Fibroblast of skin of left biceps (primary cell): ENCODE results near the gene CHD6.

Source experiments
- DNase-seq, 2 experiments: peaks; one replicate each; pipeline ENCODE4 v3.0.0-alpha.2; 2013; ENCODE audit warnings: low read depth in 2 of 2

The CHD6 gene, protein sequence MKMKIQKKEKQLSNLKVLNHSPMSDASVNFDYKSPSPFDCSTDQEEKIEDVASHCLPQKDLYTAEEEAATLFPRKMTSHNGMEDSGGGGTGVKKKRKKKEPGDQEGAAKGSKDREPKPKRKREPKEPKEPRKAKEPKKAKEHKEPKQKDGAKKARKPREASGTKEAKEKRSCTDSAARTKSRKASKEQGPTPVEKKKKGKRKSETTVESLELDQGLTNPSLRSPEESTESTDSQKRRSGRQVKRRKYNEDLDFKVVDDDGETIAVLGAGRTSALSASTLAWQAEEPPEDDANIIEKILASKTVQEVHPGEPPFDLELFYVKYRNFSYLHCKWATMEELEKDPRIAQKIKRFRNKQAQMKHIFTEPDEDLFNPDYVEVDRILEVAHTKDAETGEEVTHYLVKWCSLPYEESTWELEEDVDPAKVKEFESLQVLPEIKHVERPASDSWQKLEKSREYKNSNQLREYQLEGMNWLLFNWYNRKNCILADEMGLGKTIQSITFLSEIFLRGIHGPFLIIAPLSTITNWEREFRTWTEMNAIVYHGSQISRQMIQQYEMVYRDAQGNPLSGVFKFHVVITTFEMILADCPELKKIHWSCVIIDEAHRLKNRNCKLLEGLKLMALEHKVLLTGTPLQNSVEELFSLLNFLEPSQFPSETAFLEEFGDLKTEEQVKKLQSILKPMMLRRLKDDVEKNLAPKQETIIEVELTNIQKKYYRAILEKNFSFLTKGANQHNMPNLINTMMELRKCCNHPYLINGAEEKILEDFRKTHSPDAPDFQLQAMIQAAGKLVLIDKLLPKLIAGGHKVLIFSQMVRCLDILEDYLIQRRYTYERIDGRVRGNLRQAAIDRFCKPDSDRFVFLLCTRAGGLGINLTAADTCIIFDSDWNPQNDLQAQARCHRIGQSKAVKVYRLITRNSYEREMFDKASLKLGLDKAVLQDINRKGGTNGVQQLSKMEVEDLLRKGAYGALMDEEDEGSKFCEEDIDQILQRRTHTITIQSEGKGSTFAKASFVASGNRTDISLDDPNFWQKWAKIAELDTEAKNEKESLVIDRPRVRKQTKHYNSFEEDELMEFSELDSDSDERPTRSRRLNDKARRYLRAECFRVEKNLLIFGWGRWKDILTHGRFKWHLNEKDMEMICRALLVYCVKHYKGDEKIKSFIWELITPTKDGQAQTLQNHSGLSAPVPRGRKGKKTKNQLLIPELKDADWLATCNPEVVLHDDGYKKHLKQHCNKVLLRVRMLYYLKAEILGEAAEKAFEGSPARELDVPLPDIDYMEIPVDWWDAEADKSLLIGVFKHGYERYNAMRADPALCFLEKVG (N-terminal part only)

DNA sequence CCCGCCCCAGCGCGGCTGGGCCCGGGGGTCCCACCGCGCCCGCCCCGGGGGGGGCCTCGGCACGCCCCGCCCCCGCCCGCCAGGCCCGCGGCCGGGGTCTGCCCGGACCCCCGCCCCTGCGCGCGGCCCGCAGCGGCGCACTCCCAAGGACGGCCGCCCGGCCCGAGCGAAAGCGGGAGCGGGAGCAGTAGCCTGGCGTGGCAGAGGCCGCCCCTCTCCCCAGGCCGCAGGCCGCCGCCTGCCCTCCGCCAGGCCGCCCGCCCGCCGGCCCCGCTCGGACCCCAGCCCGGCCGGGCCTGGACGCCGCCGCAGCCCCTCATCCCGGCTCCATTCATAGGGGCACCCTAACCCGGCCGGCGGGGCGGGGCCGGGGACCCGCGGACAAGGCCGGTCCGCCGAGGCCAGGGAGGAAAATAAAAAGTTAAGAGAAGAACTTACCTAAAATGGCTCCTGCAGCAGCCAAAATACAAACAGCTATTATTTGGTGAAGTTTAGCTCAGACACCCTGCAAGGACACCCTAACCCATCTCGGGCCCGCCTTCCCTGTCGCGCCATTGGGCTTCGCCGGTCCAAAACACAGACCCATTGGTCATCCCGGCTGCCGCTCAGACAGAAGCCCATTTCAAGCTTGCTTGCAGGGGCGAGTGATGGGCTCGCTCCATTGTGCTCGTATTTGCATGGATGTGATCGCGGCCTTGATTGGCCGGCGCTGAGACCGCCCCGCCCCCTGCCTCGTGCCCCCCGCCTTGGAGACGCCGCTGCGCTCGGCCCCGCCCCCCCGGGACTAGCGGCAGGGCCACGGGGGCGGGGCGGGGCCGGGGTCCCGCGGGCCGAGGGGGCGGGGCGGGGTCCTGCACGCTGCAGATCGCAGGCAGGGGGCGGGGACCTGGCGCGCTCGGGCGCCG is at the start of gene CHD6:
Gene CHD6 (minus strand): TSS at position 476 of the 905 bp plus-strand sequence. CDS start 67,040 bp downstream, outside the sequence.
- DNase-seq: peak; percentile 99

DNA sequence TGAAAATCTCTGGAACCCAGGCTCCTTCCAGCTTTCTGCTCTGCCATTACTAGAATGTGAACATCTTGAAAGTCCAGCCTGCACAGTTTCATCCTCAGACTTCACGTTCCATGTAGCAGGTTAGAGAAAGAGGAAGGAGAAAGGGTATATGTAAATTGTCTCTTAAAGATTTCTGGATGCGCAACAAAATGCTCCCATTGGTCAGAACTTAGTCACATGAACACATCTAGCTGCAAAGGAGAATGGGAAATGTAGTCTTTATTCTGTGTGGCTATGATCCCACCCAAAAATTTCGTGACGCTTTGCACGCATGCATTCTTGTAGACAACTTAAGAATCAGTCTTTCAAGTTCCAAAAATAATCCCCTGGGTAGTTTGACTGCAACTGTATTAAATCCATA is 46.4 kb upstream of the CHD6 start:
- no peak for DNase-seq

DNA sequence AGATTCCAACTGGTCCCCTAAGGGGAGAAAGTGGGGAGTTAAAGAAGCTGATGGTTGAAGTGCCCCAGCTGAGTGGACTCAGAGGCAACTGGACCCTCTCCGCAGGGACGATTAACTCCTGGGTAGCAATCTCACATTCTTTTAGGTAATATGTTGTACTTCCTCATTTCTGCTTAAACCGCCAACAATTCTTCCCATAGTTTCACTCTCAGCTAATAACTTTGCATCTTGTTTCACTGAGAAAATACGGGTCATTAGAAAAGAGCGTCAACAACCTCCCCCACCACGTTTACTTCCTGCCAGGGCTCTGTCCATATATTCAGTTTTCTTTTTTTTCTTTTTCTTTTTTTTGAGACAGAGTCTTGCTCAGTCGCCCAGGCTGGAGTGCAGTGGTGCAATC is 39.5 kb upstream of the CHD6 start:
- DNase-seq: no peak

DNA sequence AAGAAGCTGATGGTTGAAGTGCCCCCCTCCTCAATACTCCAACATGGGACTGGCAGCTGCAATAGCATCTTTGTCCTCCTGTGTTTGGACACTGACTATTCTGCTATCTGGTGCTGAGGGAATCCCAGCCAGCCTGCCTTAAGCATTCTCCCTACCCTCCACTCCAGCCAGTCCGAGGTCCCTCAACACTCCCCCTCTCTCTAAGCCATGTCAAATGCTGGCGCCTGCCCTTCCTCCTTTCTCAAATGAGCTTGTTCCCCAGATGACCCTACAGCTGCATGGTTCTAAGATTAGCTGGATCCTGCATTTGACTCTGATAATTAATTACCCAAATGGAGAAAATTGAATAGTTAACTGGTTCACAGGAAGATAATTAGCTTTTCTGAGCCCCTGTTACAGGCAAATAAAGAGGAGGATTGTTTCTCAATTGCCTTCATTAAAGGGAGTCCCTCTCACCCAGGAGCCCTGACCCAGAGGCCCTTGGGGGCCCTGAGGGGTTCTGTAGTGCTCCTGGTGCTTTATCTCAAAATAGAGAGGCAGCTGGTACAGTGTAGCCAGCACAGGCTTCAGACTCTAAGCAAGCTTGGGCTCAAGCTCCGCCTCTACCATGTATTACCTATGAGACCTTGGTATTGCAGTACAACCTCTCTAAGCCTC is 37.9 kb upstream of the CHD6 start:
- no peak for DNase-seq

DNA sequence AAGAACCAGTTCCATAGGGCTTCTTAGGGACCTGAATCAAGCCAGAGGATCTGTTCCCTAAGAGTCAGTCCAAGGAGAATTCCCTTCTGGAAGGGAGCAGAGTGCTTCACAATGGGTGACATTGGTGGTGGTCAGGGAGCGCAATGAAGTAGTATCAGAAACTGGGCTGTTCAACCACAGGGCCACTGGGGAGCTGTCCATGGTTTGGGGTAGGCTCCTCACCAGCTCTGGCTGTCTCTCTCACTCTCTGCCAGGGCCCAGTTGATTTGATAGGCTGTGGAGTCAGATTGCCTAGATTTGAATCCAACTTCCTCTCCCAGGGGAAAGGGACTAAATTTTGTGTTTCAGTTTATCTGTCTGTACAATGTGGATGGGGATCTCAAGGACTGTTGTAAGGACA is 36.7 kb upstream of the CHD6 start:
- DNase-seq: no peak

DNA sequence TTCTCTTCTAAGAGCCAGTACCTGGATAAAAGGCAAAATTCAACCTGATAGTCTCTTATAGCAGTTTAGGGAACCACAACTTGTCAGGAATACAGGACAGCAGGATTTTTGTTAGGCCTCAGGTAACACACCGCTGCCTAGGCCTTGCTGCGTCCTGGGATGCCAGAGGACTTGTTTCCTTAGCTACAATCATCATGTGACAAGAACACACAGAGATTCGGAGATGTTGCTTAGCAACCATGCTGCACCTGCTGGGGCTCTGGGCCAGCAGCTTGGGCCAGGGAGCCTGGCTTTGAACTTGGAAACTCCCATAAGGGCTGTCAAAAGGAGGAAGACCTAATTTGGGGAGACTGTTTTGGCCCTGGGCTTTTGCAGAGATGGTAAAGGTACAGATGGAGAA is 36.1 kb upstream of the CHD6 start:
- no peak for DNase-seq

DNA sequence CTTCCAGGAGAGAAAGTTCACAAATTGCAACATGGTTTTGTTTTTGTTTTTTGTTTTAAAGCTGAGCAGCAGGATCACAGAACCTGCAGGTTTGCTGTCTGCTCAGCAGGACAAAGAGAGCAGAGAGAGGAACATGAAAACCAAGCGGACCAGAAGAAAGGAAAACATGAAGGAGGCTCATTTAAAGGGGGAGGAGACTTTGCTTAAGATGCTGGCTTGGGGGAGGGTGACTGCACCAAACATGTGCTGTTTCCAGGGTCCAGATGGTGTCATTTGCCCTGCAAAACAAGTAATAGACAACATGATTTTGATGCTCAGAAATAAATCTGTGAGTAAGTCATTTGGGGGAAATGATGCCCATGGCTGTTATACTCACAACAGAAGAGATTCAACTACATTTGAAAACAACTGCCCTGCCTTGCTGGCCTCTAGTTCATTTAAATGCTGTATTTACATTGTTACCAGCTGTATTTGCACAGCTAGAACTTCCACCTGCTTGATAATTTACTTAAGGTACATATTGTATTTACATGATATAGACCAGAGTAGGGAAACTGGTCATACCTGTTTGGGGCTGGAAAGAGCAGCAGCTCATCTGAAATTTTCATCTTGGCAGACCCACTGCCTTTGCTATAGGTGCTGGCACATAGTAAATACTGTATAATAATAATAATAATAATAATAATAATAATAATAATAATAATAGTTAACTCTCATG is 32.2 kb upstream of the CHD6 start:
- DNase-seq: no peak

DNA sequence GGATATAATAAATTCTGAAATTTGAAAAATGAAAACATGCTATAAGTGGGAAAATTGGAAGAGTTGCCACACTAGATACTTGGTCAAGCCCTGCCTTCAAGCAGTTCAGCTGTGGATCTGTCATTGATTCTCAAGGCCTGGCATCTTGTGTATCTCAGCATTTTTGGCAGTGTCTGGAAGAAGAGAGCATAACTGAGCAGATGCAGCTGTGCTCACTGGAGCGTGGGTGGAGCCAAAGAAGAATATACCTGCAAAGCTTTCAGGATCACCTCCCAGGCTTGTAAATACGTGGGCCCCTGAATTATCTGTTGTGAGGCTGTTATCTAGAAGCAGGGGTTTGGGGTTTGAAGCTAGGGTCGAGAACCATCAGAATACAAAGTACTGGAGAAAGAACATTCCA is 31.3 kb upstream of the CHD6 start:
- DNase-seq: no peak

DNA sequence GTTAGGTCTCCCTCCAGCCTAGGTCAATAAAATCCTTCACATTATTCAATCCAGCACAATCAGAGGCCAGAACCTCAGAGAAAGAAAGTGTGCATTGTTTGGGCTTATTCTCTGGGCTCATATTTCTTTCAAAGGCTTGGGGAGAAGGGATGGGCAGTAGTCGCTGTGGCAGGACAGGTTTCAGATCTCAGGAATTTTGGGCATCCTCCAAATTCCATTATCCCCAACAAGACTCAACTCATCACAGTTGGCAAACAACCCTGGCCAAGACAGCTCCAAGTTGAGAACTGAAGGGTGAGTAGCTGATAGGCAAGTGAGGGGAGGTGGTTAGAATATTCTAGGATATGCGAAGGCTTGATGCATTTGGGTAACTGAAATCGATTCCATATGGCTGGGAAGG is 27.2 kb upstream of the CHD6 start:
- DNase-seq: no peak

DNA sequence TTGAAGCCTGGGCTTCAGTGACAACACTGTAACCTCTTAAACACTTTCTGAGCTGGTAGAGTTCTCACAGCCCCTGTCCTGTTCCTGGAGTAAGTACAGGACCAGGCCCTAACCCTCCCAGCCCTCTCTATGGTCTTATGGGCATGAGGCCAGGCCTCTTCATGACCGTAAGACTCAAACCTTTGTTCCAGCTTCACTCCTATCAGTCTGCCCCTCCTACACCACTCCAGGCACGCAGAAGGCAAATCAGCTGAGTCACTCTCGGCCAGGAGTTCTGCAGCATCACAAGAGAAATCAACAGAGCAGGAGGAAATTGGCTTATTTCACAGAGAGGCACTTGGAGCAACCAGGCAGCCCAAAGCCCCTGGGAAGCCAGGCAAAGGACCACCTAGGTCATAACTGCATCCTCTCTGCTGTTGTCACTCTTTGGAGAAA is 25.3 kb upstream of the CHD6 start:
- peak in 1 of 2 experiments; percentile 14 for DNase-seq

DNA sequence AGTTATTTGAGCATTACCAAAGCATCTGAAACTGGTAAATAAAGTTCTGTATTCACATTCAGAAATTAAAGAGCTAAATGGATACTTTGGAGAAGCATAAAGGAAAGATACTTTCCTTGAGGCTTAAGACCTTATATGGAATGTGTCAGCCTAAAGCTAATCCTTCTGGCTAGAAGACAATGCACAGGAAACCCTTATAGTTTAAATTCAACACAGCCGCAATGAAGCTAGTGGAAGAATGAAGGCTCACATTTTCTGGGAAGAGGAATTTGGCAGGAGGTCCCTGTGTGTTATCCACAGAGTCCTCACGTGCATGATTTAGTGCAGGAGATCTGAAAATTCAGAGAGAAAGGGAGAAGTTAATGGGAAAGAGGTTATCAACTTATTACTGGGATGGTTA is 21.5 kb upstream of the CHD6 start:
- DNase-seq: no peak

DNA sequence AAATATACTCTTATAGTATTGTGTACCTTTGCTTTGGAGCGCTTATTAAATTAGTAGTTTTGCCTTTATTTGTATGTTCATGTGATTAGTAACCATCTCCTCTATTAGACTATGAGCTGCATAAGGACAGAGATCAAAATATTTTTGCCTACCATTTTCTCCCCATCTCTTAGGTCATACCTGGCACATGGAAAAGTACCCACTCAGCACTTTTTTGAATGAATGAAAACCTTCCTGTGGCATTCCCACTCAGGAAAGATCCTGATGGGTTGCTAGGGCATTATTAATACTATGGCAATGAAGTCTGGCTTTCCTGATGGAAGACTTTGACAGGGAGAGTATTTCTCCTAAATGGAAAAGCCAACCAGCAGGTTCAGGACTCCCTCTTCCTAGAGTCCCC is 20.3 kb upstream of the CHD6 start:
- DNase-seq: no peak

DNA sequence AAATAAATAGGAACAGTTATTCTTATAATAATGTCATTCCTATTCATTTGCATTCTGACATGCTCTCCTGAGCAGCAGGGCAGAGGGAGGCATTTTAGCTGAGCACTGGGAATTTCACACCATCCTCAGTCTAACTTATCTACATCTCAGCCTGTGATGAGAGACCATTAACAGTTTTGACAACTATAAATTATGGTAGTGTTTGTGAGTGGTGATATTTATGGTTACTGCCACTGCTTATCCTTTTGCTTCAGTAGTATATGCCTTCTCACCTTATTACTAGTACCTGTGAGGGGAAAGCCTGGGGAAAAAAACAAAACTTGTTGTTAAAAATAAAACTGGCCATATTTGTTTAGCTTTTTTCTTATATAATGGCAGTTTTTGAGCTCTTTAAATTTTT is 17.0 kb upstream of the CHD6 start:
- no peak for DNase-seq

DNA sequence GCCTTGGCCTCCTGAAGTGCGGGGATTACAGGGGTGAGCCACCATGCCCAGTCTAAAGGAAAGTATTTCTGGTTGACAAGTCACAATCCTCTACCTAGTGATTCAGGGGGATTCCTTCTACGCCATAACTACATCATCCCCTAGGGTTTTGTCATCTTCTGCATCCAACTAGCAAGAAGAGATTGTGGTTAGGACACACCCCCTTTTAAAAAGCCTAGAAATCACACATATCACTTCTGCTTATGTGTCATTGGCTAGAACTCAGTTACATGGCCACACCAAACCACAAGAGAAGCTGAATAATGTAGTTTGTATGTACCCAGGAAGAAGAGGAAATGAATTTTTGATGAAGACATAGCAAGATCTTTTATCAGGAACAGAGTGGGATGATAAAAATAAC is 14.7 kb upstream of the CHD6 start:
- DNase-seq: peak; percentile 37 to 40

DNA sequence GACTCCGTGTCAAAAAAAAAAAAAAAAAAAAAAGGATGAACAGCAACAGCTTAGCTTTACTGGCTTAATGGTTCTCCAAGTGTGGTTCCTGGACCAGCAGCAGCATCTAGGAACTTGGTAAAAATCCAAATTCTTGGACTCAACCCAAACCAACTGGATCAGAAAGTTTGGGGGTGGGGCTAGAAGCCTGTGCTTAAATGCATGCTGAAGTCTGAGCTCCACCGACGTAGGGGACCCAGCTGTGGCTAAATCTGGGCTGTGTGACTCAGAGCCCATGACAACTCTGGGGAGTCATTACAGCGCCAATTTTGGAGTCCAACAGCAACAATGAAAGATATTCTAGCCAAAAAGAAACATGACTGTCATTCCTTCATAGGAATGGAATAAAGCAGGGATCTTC is 13.6 kb upstream of the CHD6 start:
- DNase-seq: peak; percentile 62 to 75

DNA sequence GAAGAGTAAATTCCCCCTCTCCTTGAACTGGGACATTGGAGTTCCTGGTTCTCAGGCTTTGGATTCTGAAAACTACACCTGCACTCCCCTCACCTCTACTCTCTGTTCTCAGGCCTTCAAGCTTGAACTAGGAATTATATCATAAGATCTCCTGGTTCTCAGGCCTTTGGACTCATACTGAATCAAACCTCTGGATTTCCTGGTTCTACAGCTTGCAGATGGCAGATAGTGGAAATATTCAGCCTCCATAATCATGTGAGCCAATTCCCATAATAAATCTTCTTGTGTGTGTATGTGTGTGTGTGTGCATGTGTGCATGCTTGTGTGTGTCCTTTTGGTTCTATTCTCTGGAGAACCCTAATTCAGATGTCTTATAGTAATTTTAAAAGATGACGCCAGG is 12.7 kb upstream of the CHD6 start:
- no peak for DNase-seq

DNA sequence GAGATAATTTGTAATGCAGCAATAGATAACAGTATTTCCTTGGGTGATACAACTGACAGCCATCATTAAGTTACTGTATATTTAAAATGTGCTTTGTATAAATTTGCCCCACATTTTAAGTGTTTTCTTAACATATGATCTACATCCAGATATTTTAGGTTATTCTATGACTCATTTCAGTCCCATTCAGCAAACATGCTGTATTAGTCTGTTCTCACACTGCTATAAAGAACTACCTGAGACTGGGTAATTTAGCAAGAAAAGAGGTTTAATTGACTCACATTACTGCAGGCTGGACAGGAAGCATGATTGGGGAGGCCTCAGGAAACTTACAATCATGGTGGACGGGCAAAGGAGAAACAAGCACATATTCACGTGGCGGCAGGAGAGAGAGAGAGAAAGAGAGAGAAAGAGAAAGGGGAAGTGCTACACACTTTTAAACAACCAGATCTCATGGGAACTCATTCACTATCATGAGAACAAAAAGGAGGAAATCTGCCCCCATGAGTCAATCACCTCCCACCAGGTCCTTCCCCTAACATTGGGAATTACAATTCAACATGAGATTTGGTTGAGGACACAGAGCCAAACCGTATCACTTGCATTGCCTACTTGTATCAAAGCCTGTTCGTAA is 9.6 kb upstream of the CHD6 start:
- DNase-seq: no peak

DNA sequence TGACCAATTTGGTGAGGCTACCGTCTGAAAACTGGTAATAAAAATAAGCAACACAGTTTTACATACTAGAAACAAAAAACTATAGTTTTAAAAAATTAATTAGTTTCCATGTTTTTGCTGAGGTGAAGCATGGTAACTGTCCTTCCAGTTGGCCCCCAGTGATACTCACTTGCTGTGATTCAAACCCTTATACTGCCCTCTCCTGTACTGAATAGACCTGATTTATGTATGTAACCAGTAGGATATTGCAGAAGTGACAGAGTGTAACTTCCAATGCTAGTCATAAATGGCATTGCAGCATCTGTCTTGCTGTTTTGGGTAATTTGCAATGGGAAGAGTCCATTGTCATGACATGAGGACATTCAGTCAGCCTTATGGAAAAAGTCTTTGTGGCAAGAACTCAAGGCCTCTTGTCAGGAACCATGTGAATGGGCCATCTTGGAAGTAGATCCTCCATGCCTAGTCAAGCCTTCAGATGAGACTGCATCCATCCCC is 8.9 kb upstream of the CHD6 start:
- no peak for DNase-seq
